ENCODE measurements around the gene OPN5. TPM values are rescaled to one million over a fixed set of nuclear protein-coding genes. Genes with fewer than 3 reads are reported as not detected.

OPN5 gene
- total and polyA plus RNA-seq, 2 donors (not counting 1 experiment from before 2014, with no cell fraction given): not detected

GRCh38 chr6:47736083-47736700 is 45.6 kb upstream of the OPN5 start:
- no peak for TF ChIP-seq EZH2 (IDR thresholded peaks at IDR 0.05; ENCODE audit: low read length, missing control alignments)
- TF ChIP-seq CTCF (conservative IDR thresholded peaks at IDR 0.05 in 1 of 2, IDR thresholded peaks at IDR 0.05 in 1 of 2; ENCODE audit: low read depth in 1 of 2, low read length in 2 of 2): no peak
- no peaks in the 10 kb centered on the region for H3K79me2 ChIP-seq (ENCODE audit: control insufficient read depth, insufficient read depth, low read length)
- H3K9ac ChIP-seq (ENCODE audit: insufficient read depth, low read length): no peak overlapping the region
- no peak overlapping the region for H2AFZ ChIP-seq (ENCODE audit: low read length)
- H3K9me3 ChIP-seq (ENCODE audit: control insufficient read depth, insufficient read depth, low read depth, low read length): no peaks in the 10 kb centered on the region
- H3K4me1 ChIP-seq (ENCODE audit: control insufficient read depth, extremely low read depth, insufficient read depth, low read length): no peaks in the 10 kb centered on the region
- no peak overlapping the region for H3K4me2 ChIP-seq (ENCODE audit: extremely low read depth, insufficient read depth, low read length)
- H3K27ac ChIP-seq (ENCODE audit: insufficient read depth, low read length): no peak overlapping the region
- H3K27me3 ChIP-seq (ENCODE audit: control insufficient read depth, insufficient read depth, low read length): no peaks in the 10 kb centered on the region
- no peaks in the 10 kb centered on the region for H3K36me3 ChIP-seq (ENCODE audit: control insufficient read depth, insufficient read depth, low read length)
- no peaks in the 10 kb centered on the region for H4K20me1 ChIP-seq (ENCODE audit: control insufficient read depth, extremely low read depth, insufficient read depth, low read length)
- H3K4me3 ChIP-seq (replicated peaks in 1 of 4; ENCODE audit: control extremely low read depth in 1 of 4, insufficient read depth in 1 of 4, low read depth in 3 of 4, low read length in 4 of 4): no peak overlapping the region
- peak in 1 of 2 donors; percentile 43 for DNase-seq (ENCODE audit: low read depth in 2 of 2)

- Histone ChIP-seq H2AFZ (ENCODE audit: low read length) (no peak overlapping the region), H3K27ac (ENCODE audit: insufficient read depth, low read length) (no peak overlapping the region), H4K20me1 (ENCODE audit: control insufficient read depth, extremely low read depth, insufficient read depth, low read length) (no peaks in the 10 kb centered on the region), H3K4me3 (replicated peaks in 1 of 4; ENCODE audit: control extremely low read depth in 1 of 4, insufficient read depth in 1 of 4, low read depth in 3 of 4, low read length in 4 of 4) (no peak overlapping the region), H3K9ac (ENCODE audit: insufficient read depth, low read length) (no peak overlapping the region), H3K9me3 (ENCODE audit: control insufficient read depth, insufficient read depth, low read depth, low read length) (no peaks in the 10 kb centered on the region), H3K4me2 (ENCODE audit: extremely low read depth, insufficient read depth, low read length) (no peak overlapping the region), H3K79me2 (ENCODE audit: control insufficient read depth, insufficient read depth, low read length) (no peaks in the 10 kb centered on the region), H3K27me3 (ENCODE audit: control insufficient read depth, insufficient read depth, low read length) (no peaks in the 10 kb centered on the region), H3K4me1 (ENCODE audit: control insufficient read depth, extremely low read depth, insufficient read depth, low read length) (no peaks in the 10 kb centered on the region), H3K36me3 (ENCODE audit: control insufficient read depth, insufficient read depth, low read length) (no peaks in the 10 kb centered on the region)
- TF ChIP-seq EZH2 (IDR thresholded peaks at IDR 0.05; ENCODE audit: low read length, missing control alignments) (no peak), CTCF (conservative IDR thresholded peaks at IDR 0.05 in 1 of 2, IDR thresholded peaks at IDR 0.05 in 1 of 2; ENCODE audit: low read depth in 1 of 2, low read length in 2 of 2) (no peak)
- DNase-seq (ENCODE audit: low read depth in 2 of 2): peak in 1 of 2 donors; percentile 68
These were observed 44.4 kb upstream of the OPN5 start for GRCh38 chr6:47737406-47737805.

- no peaks in the 10 kb centered on the region for H3K27me3 ChIP-seq (ENCODE audit: control insufficient read depth, insufficient read depth, low read length)
- DNase-seq (ENCODE audit: low read depth in 2 of 2): no peak
- H3K36me3 ChIP-seq (ENCODE audit: control insufficient read depth, insufficient read depth, low read length): no peaks in the 10 kb centered on the region
- no peaks in the 10 kb centered on the region for H4K20me1 ChIP-seq (ENCODE audit: control insufficient read depth, extremely low read depth, insufficient read depth, low read length)
- H3K4me1 ChIP-seq (ENCODE audit: control insufficient read depth, extremely low read depth, insufficient read depth, low read length): no peaks in the 10 kb centered on the region
- no peak overlapping the region for H2AFZ ChIP-seq (ENCODE audit: low read length)
- H3K27ac ChIP-seq (ENCODE audit: insufficient read depth, low read length): no peak overlapping the region
- no peaks in the 10 kb centered on the region for H3K79me2 ChIP-seq (ENCODE audit: control insufficient read depth, insufficient read depth, low read length)
- no peak for TF ChIP-seq CTCF (conservative IDR thresholded peaks at IDR 0.05 in 1 of 2, IDR thresholded peaks at IDR 0.05 in 1 of 2; ENCODE audit: low read depth in 1 of 2, low read length in 2 of 2)
- TF ChIP-seq EZH2 (IDR thresholded peaks at IDR 0.05; ENCODE audit: low read length, missing control alignments): no peak
- H3K9ac ChIP-seq (ENCODE audit: insufficient read depth, low read length): no peak overlapping the region
- H3K4me2 ChIP-seq (ENCODE audit: extremely low read depth, insufficient read depth, low read length): no peak overlapping the region
- no peak overlapping the region for H3K4me3 ChIP-seq (replicated peaks in 1 of 4; ENCODE audit: control extremely low read depth in 1 of 4, insufficient read depth in 1 of 4, low read depth in 3 of 4, low read length in 4 of 4)
- no peaks in the 10 kb centered on the region for H3K9me3 ChIP-seq (ENCODE audit: control insufficient read depth, insufficient read depth, low read depth, low read length)
These were observed 41.1 kb upstream of the OPN5 start for GRCh38 chr6:47740714-47741113.

Data from fibroblast of lung (primary cell).